GM19023 (cell line): ENCODE results near the gene ECEL1.

Experiments
- ATAC-seq: cut with Tn5 transposase; IDR thresholded peaks from one replicate; pipeline ENCODE4 v1.9.1; 2021; ENCODE audit warnings: mild to moderate bottlenecking, moderate library complexity; ENCODE audit not compliant: unreplicated experiment

ECEL1 gene

DNA sequence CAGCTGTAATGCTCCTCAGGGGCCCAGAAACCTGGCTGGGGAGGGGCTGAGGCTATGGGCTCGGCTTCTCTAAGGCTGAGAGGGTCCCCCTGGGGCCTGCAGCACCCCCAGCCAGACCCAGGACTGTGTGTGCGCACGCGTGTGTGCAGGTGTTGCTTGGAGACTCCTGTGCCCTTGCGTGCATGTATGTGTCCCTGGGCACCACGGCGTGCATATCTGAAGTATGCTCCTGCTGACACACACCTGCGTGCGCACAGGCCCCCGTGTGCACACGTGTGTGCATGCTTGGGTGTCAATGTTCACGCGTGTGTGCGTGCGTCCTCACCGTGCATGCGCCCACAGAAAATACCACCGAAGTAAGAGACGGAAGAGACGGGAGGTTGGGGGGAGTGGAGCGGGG, 14.9 kb upstream of the ECEL1 start:
- no peak for ATAC-seq

DNA sequence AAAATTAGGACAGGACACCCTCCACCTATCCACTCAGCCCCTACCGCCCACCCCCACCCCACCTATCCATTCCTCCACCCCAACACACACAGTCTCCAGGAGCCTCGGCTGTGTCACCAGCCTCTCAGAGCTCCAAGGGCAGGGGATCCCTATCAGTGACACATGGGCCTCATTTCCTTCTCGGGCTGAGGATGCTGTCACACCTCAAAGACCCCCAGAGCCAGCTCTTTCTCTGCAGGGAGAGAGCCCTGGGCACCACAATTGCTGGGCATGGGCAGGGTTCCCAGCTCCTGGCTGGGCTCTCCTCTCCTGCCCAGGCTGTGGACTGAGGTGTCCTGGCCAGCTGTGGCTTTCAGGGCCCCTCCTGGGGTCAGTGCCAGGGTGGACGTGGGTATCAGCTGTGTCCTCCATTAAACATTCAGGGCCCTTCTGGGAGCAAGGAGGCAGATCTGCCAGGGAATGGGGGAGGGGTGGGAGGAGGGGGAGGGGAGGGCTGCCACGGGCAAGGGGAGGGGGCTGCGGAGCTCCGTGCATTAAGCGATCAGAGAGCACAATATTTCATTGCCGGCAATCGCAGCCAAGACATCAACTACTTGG, 14.3 kb upstream of the ECEL1 start:
- ATAC-seq = no peak

DNA sequence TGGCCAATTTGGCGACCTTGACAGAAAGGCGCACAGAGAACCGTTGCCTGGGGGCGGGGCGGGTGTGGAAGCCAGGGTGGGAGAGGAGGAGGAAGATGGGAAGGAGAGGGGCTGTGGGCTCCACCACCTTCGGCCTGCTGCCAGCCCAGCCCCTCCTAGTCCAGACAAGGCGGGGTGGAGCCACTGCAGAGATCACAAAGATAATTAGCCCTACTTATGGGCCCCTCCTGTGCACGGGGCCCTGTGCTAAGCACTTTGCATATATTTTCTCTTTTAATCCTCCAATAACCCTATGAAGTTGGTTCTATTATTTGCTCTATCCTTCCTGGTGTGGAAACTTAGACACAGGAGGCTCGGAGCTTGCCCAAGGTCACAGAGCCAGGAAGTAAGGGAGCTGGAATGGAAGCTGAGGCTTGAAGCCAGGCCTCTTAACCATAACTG, 13.7 kb upstream of the ECEL1 start:
- no peak for ATAC-seq

DNA sequence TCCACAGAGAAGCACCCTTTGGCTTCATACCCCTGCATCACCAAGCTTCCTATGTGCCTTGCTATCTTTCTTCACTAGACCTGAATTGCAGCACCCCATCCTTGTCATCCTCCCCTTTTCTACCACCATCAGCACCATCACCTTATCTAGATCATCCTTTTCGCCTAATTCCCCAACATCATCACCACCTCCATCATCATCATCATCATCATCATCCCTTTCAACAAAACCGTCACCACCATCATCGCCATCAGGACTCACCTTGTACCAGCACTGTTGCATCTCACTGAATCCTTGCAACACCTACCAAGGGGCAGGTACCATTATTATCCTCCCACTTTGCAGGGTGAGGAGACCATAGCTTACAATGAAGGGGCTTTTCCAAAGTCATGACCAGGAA, 10.8 kb upstream of the ECEL1 start:
- no peak for ATAC-seq

DNA sequence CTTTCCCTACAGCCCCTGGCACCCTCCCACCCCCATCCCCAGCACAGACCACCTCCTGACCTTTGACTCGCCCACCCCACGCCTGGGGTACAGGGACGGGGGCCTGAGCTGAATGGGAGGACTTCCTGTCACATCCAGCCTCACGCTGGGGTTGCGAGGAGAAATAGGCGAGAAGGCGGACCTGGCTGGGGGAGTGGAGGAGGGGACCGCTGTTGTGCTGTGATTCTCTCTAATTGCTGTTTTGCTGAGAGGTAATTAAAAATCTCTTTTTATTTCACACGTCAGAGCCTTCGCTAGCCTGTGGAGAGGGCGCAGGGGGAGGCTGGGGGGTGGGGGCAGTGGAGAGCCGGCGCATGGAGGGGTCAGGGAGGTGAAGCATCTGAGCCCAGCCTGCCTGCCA, 9.7 kb upstream of the ECEL1 start:
- ATAC-seq = no peak

DNA sequence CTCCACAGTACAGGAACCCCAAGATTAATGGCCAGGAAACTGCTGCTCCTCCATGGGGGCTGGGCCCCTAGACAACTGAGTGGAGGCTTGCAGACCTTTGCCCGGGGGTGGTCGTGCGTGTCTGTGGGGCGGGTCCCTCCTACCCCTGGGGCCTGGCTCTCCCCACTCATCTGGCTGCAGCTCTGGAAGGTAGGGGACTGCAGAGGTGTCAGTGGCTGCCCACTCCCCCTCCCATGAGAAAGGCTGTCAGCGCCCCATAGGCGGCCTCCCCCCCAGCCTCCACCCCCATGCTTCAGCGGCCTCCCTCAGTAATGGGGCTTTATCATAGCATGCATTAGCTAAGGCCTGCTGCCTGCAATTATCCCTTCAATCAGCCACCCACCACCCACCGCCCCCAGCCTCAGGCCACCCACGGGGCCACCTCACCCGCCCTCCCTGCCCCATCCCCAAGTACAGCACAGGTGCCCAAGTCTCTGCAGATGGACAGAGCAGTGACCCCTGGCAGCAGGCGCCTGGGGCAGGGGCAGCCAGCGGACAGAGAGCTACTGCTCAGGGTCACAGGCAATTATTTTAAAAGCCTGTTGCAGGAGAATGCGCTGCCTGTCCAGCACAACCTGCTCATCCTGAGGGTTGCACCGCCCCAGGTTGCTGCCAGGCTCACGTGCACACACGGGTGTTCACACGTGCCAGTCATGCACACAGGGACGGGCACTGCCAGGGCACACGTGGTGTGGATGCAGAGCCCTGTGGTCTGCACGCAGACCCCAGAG, 9.1 kb upstream of the ECEL1 start:
- no peak for ATAC-seq

DNA sequence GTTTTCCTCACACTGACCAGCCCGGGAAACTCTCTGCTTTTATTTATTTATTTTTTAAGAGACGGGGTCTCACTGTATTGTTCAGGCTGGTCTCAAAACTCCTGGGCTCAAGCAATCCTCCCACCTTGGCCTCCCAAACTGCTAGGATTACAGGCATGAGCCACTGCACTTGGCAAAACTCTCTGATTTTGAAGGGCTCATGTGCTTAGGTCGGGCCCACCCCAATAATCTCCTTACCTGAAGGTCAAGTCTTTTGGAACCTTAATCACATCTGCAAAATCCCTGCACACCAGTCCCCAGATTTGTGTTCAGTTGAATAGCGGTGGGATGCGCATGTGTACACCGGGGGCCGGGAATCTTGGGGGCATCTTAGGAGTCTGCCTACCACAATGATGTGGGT, 7.7 kb upstream of the ECEL1 start:
- ATAC-seq = no peak

DNA sequence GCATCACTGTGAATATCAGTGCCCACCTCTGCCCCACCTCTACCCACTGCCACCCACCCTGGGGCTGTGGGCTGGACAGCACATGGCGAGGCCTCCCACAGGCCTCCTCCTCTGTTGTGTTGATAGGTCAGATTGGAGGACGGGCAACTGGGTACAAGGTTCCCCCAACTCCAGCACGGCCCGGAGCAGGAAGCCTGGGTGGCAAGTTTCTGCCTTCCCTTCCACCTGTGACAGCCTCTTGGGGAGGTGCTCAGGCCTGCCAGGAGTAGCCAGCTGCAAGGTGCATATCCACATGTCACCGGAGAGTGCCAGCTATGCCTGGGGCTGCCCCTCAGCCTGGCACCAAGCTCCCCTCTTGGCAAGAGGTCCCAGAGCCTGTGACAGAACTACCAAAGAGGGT, 6.9 kb upstream of the ECEL1 start:
- no peak for ATAC-seq

DNA sequence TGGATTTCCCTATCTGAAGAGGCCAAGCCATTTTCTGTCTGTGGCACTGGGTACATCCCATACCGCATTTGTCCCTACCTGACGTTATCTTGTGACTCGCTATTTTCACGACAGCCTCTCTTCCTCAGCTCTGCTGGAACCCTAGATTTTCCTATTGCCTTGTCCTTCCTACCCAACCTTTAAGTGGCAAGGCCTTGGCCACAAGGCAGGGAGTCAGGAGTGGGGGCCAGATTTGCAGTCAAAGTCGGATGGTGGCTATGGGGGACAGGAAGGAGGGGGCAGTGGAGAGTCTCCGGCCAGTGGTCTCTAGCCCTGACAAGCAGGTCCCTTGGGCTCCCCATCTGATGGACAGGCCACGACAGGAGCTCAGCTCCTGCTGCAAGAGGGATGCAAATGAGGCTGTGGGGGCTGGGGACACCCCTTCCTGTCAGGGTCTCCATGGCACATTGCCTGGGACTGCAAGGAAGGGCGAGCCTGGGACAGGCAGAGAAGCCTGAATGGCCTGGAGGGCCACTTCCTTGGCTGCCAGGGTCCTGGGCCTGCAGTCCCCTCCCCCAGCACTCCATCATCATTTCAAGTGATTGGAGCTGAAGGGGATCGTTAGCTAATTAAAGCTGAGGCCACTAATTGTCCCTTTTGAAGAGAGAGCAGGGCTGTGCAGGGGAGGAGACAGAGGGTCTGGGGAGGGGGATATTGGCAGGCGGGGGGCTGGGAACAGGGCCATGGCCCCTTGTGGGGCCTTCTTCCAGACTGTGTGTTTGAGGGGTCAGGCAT, 6.3 kb upstream of the ECEL1 start:
- no peak for ATAC-seq

DNA sequence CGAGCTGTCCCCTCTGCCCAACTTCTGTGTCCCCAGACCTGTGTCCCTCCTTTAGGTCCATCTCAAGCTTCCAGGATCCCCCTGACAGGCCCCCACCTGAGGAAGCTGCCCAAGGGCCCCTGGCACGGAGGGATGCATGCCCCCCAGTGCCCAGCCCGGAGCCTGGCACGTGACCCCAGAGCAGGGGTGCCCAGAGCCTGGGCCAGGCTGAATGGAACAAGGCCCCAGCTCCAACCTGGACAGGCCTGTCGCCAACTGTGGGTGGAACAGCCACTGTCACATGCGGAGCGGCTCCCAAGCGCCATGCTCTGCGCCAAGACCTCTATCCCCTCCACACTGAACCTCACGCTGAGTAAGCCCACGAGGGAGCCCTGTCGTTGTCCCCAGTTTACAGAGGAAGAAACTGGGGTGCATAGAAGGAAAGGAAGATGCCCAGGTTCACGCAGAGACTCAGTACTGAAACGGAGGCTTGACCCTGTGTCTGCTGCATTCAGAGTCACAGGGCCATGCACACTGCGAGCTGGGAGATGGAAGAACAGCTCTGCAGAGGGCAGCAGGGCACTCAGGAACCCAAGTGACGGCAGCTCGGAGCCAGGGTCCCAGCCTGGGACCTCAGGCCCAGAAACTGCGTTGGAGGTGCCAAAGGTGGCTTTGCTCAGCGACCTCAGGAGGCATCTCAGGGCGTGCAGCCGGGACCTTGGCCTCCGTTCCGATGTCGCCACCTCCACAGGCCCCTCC, 5.5 kb upstream of the ECEL1 start:
- no peak for ATAC-seq

DNA sequence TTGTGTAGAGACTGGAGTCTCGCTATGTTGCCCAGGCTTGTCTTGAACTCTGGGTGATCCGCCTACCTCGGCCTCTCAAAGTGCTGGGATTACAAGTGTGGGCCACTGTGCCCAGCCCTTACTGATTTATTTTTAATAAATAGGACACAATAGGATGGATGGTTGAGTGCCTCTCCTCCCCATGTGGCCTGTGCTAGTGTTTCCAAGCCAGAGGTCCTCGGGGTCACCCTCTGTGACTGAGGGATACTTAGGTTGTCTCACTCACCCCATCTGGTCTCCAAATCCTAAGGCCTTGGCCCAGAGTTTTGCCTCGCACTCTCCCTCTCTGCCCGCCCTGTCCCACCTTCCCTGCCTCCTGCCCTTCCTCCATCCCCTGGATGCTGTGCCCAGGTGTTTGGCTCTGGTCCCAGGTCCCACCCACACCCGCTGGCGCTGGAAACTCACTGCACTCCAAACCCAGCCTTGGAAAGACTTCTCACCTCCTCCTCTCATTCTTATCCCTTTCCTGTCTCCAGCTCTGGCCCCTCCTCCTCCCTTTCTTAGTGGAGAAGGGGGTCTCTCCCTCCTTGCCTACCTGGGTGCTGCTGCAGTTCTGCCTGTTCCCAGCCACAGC, 4.7 kb upstream of the ECEL1 start:
- no peak for ATAC-seq

DNA sequence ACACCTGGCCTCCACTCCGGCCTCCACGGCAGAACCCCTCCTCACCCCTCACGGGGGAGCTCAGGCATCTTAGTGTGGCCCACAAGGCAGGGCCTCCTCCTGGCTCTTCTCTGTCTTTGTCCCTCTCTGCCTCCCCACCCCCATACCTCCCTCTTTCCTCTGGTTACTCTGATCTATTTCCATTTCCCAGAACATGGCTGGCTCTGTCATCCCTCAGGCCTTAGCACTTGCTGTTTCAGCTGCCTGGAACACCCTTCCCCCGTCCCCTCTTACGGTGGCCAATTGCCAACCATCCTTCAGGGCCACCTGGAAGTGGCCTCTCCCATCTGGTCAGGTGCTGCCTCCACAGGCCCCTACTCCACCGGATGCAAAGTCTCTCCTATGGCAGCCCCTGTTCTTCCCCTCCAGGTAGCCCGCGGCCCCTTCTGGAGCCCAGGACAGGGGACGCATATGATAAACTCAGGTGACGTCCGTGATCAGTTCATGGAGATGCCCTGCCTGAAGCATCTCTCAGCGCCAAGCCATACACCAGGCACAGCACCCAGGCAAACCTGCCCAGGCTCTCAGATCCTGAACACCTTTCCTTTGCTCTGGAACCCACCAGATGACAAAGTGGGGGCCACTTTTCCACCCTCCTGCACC, 3.6 kb upstream of the ECEL1 start:
- ATAC-seq = no peak

DNA sequence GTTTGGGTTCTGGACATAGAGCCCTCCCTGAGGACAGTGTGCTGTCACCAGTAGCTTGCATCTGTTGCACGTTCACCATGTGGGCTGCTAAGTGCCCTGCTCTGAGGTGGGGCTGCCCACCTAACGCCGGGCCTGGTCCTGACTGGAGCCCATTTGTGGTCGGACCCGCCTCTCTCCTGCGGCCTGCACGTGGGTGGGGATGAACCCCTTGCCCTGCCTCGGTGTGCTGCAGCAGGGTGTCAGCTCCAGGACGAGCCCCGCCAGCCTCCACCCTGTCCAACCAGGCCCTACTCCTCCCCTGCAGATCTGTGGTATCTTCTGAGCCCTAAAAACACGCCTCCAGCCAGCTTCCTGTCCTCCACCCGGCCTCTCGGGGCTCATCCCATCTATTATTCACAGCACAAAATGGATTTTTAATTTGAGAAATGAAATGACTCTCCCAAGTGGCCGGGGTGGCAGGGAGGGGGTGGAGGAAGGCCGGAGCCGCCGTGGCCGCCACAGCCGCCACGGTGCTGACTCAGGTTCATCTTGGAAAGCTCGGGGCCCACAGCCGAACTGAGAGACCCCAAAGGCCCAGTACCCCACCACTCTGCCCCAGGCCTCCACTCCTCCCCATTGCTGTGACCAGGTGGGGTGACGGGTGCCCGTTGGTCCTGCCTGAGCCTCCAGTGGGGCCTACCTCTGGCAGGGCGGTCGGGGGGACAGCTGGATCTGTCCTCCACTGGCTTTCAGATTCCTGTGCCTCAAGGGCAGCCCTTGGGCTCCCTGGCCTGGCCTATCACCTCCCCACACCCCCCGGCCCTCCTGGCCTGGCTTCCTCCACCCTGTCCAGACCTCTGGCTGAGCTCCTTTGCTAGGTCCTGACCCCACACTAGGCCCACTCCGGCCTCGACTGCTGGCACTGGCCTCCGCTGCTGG, 2.8 kb upstream of the ECEL1 start:
- ATAC-seq = no peak

DNA sequence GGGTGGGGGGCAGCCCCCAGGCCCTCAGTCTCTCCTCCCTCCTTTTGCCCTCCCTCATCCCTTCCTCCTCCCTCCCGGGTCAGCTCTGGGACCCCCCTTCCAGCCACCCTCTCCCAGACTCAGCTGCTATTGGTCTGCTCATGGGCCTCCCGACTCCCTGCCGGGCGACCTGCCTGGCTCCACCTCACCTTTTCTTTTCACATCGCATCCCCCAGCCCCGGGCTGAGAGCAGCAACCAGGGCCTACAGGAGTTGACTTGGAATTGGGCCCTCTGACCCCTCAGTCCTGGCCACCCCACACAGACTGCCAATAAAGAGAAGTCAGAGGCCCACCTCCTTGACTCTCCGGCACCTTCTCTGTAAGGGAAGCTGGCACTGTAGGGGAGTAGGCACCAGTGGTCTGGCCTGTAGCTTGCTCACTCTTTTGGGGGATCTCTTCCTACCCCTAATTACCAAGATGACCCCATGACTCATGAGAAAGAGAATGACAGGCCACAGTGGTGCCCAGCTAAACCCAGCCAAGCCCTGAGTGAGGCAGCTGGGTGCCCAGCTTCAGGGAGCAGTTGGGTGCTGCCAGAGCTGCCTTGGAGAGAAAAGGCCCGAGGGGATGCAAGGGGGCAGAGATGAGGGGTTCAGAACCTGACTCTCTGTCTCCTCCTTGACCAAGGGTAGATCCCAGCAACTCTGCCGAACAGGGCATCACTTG, 2.0 kb upstream of the ECEL1 start:
- no peak for ATAC-seq

DNA sequence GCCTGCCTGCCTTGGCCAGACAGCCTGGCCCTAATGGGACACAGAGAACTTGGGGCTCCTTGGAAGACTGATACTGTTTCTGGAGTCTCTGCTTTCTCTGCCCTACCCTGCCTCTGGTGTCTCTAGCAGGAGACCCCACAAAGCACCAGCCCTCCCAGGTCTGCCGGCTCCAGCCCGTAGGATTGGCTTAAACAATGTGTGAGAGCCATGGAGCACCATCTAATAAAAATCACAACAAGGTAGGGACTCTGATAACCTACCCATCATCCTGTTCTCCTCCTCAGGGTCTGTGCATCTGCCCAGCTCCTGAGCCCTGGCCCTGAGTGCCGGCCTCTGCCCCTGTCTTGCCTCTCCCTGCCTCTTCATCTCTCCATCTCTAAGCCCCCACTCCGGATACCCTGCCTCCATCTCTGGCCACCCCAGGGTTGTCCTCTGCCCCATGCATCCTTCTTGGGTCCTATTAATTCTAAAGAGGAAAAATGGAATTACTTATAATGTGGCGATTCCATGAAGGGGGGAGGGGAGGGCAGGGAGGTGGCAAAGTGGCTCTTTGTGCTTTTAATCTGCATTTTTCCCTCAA, 1.2 kb upstream of the ECEL1 start:
- no peak for ATAC-seq

DNA sequence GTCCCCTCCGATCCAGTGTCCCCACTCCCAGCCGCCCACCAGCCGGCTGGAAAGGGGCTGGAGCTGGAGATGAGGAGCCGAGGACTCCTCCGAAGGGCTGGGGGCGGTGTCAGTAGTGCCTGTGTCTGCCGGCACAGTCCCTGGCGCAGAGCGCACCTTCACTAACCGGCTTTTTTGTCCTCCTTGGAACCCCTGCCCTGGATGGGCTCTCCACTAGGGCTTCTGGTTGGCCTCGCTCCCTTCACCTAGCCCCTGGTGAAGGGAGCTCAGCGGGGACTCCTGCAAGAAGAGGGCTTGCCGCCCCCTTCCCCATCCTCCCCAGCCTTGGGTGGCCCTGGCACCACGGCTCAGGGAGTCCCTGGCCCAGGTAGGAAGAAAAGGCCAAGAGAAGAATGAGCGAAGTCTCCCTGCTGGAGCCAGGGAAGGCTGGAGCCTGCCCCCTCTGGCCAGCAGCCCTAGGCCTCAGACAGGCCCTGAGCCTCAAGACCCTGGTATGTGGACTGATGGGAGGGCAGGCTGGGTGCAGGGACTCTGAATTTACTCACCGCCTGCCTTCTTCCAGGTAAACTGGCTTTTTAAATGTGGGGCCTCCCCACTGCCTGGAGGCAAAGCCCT, 570 bp upstream of the ECEL1 start:
- ATAC-seq = no peak

DNA sequence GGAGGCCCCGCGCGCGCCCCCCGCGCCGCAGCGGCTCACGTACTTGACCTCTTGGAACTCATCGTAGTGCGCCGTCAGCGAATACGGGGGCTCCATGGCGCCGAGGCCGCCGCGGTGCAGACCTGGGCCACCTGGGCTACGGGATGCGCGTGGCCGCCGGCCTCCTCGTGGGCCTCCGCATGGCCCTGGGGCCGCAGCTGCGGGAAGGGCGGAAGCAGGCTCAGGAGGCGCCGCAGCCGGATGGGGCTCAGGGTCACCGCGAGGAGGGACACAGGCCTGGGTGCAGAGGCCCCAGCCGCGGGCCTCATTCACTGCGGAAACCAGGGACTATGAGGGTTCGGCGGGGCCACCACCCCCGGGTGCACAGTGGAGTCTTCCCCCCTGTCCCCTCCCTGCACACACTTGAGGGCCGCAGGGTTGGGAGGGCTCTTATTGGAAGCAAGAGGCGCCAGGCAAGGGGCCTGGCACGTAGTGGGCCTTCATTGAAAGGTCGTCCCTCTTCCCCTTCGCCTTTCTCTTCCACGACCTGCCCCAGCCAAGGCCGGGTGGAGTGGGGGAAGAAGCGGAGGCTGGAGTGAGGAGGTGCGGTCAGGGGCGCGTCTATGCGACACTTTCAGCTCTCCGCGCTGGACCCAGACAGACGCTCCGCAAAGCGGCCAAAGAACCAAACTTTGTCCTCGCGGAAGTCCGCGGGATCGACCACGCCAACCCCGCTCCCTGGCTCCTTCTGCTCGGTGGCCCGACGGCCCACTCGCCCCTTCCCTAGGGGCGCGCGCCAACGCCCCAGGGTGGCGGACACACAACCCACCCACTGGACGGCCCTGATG, 863 bp downstream of the ECEL1 start:
- ATAC-seq = no peak
